K562 (cell line): ENCODE results near the gene SLC6A6. TPM values are rescaled to one million over a fixed set of nuclear protein-coding genes. Genes with fewer than 3 reads are reported as not detected.

Experiments
- ATAC-seq: fragments of 200-7000 bp; cut with Tn5 transposase; 3 replicates; pipeline ENCODE4 v1.9.1; 2020; ENCODE audit warnings: moderate library complexity
- BruUV-seq: library from RNA; stranded (reverse); fragments of 400-500 nt; replicated peaks from 2 replicates; lab custom pipeline; 2021; lab: Mats Ljungman, UMichigan
- CTCF ChIA-PET: fragments of 300-600 bp; formaldehyde crosslinking; extraction: SDS; loops from one replicate; lab custom pipeline; 2021; ENCODE audit warnings: low intra/inter-chr PET ratio; lab: Yijun Ruan, JAX
- POLR2A ChIA-PET: fragments of 300-600, 350-650 bp; sonication (Branson Sonifier 250); formaldehyde crosslinking; extraction: SDS; loops from one replicate; lab custom pipeline; 2021; ENCODE audit warnings: antibody characterized with exemption, inconsistent platforms; lab: Yijun Ruan, JAX
- DNase-seq, 4 experiments: peaks; one replicate each; pipeline versions ENCODE4 v3.0.0 to v3.0.0-alpha.2; 2011 to 2018; ENCODE audit warnings: low spot score in 3 of 4, mixed read lengths in 3 of 4; ENCODE audit errors: extremely low read depth in 1 of 4
- FAIRE-seq: peaks from 2 replicates; lab custom pipeline; 2011; peaks lifted over from hg19 to GRCh38; lab: Jason Lieb, UNC
- H2AFZ ChIP-seq: 2 replicates; pipeline ENCODE4 v1.6.0; 2011; ENCODE audit warnings: low read depth, low read length, control low read depth, inconsistent platforms
- H3K27ac ChIP-seq: fragments of 200-600 bp; 3 replicates; pipeline ENCODE4 v1.8.0; 2011; ENCODE audit warnings: low read depth, mild to moderate bottlenecking, control low read depth, inconsistent platforms, low read length, moderate library complexity, mixed read lengths; ENCODE audit errors: extremely low read depth
- H3K27me3 ChIP-seq, 2 experiments: fragments of 300-600 bp in 1 of 2; 2 replicates in 1 of 2; 3 replicates in 1 of 2; pipeline versions ENCODE4 v1.6.0 to v1.8.0; 2011; ENCODE audit warnings: inconsistent platforms in 2 of 2, low read length in 2 of 2, mild to moderate bottlenecking in 1 of 2, mixed read lengths in 1 of 2, moderate library complexity in 1 of 2; ENCODE audit not compliant: control insufficient read depth in 2 of 2, insufficient read depth in 2 of 2
- H3K36me3 ChIP-seq: fragments of 300-600 bp; 3 replicates; pipeline ENCODE4 v1.8.0; 2011; ENCODE audit warnings: mild to moderate bottlenecking, low read length, inconsistent platforms; ENCODE audit not compliant: control insufficient read depth, insufficient read depth
- H3K4me1 ChIP-seq, 2 experiments: fragments of 200-600 bp in 1 of 2; replicated peaks in 1 of 2; 2 replicates in 1 of 2; 3 replicates in 1 of 2; pipeline versions ENCODE4 v1.5.1 to v1.8.0; 2011; ENCODE audit warnings: inconsistent platforms in 2 of 2, low read length in 2 of 2, mild to moderate bottlenecking in 1 of 2, mixed read lengths in 1 of 2, moderate library complexity in 1 of 2; ENCODE audit not compliant: control insufficient read depth in 2 of 2, insufficient read depth in 2 of 2
- H3K4me2 ChIP-seq: 2 replicates; pipeline ENCODE4 v1.6.1; 2011; ENCODE audit warnings: low read length, control low read depth, inconsistent platforms, mixed read lengths; ENCODE audit not compliant: insufficient read depth
- H3K4me3 ChIP-seq: fragments of 200-600 bp; sonication (generic), shearing (Covaris generic); 2 replicates; pipeline ENCODE4 v1.5.1; 2016; ENCODE audit warnings: control low read depth, inconsistent platforms
- H3K79me2 ChIP-seq: fragments of 200-600 bp; 3 replicates; pipeline ENCODE4 v1.8.0; 2011; ENCODE audit warnings: low read length, inconsistent platforms; ENCODE audit not compliant: control insufficient read depth, insufficient read depth
- H3K9ac ChIP-seq, 2 experiments: 2 replicates each; pipeline versions ENCODE4 v1.6.0 to v1.6.1; 2011; ENCODE audit warnings: low read depth in 2 of 2, low read length in 2 of 2, control low read depth in 1 of 2, inconsistent platforms in 1 of 2, mild to moderate bottlenecking in 1 of 2, mixed read lengths in 1 of 2; ENCODE audit not compliant: insufficient read depth in 1 of 2
- H3K9me1 ChIP-seq: one replicate; pipeline ENCODE4 v1.6.0; 2011; ENCODE audit warnings: inconsistent platforms, mild to moderate bottlenecking, low read length, moderate library complexity; ENCODE audit not compliant: control insufficient read depth, insufficient read depth
- H3K9me3 ChIP-seq: replicated peaks from 2 replicates; pipeline ENCODE4 v1.5.1; 2011; ENCODE audit warnings: low read depth, low read length, inconsistent platforms; ENCODE audit not compliant: control insufficient read depth, insufficient read depth
- H4K20me1 ChIP-seq: replicated peaks from 2 replicates; pipeline ENCODE4 v1.6.1; 2011; ENCODE audit warnings: low read length, inconsistent platforms, mixed read lengths; ENCODE audit not compliant: control insufficient read depth, insufficient read depth
- ATF6 ChIP-seq: sonication (generic); formaldehyde crosslinking; IDR thresholded peaks from 2 replicates; pipeline ENCODE4 v1.4.0; 2020; ENCODE audit warnings: mild to moderate bottlenecking, missing genetic modification reagents
- ELF2 ChIP-seq: fragments of 250-450 bp; sonication (Bioruptor Pico); IDR thresholded peaks from 2 replicates; pipeline ENCODE4 v1.5.0; 2021; ENCODE audit warnings: mild to moderate bottlenecking
- ESRRA ChIP-seq: fragments of 450-650 bp; IDR thresholded peaks from 2 replicates; pipeline ENCODE4 v1.6.1; 2014; ENCODE audit warnings: low read depth, mild to moderate bottlenecking, moderate library complexity, borderline replicate concordance
- FOSL1 ChIP-seq: fragments of 200-800 bp; sonication (Bioruptor generic); conservative IDR thresholded peaks from 2 replicates; pipeline ENCODE4 v1.6.1; 2016; ENCODE audit warnings: missing genetic modification characterization, missing compliant biosample characterization
- MIER1 ChIP-seq: fragments of 450-650 bp; IDR thresholded peaks from 2 replicates; pipeline ENCODE4 v1.6.1; 2016; ENCODE audit warnings: antibody characterized with exemption, mild to moderate bottlenecking, low read depth
- NCOA2 ChIP-seq, 2 experiments: fragments of 450-650 bp; IDR thresholded peaks; 2 replicates each; pipeline ENCODE4 v1.6.1; 2018; ENCODE audit warnings: mild to moderate bottlenecking in 2 of 2, moderate library complexity in 1 of 2; ENCODE audit not compliant: partially characterized antibody in 2 of 2
- NUFIP1 ChIP-seq: fragments of 450-650 bp; IDR thresholded peaks from 2 replicates; pipeline ENCODE4 v1.6.1; 2018; ENCODE audit not compliant: partially characterized antibody
- XRCC4 ChIP-seq: IDR thresholded peaks from one replicate; pipeline ENCODE4 v1.6.1; 2011; ENCODE audit not compliant: insufficient read depth, insufficient read length; ENCODE audit errors: extremely low read depth
- ZBTB43 ChIP-seq: sonication (generic); formaldehyde crosslinking; IDR thresholded peaks from 2 replicates; pipeline ENCODE4 v1.8.0; 2023; ENCODE audit warnings: mild to moderate bottlenecking, missing genetic modification reagents
- ZNF253 ChIP-seq: fragments of 250-450 bp; sonication (Bioruptor Pico); conservative IDR thresholded peaks from 2 replicates; pipeline ENCODE4 v1.6.1; 2021; ENCODE audit warnings: mild to moderate bottlenecking
- WGBS: fragments of 100-300 bp; shearing (Covaris generic); methylation state at CpG from one replicate; pipeline ENCODE4 v1.1.6; 2016; ENCODE audit warnings: low coverage, mixed read lengths; ENCODE audit not compliant: insufficient coverage; ENCODE audit errors: missing lambda C conversion rate; 5-methylcytosine and 5-hydroxymethylcytosine counted together
- in situ Hi-C: fragments of 300-500 bp; cut with MboI; formaldehyde crosslinking; loops from 4 replicates; pipeline ENCODE4 v1.15.0; 2018; ENCODE audit warnings: inconsistent platforms, mixed read lengths
- intact Hi-C: fragments of 100-400 bp; cut with micrococcal nuclease; formaldehyde crosslinking; loops from 2 replicates; pipeline ENCODE4 v1.14.2; 2022
- polyA plus RNA-seq, 8 experiments: library from polyadenylated mRNA; depleted of rRNA in 4 of 8; stranded (reverse) in 5 of 8; unstranded in 3 of 8; fragments of >200 nt; fragmentation: Nextera tagmentation in 2 of 8; fragmentation: Illumina TruSeq in 1 of 8; extraction: Ambion mirVana in 2 of 8; extraction: Trizol in 1 of 8; gene quantifications; 2 replicates each; pipeline versions ENCODE4 v1.2.1 to v1.2.3, GENCODE V29; 2011 to 2014; ENCODE audit warnings: inconsistent platforms in 1 of 8, missing spikeins in 1 of 8
- total RNA-seq, 7 experiments: library from RNA; depleted of rRNA in 6 of 7; stranded (reverse); fragments of >200 nt in 6 of 7; fragmentation: Illumina TruSeq in 2 of 7; extraction: Trizol in 2 of 7; gene quantifications; 2 replicates each; pipeline versions ENCODE4 v1.2.1 to v1.2.3, GENCODE V29; 2011 to 2021; ENCODE audit warnings: low replicate concordance in 1 of 7
- TF ChIP-seq, protein P1 (sequence below): sonication (generic); formaldehyde crosslinking; IDR thresholded peaks from 2 replicates; pipeline ENCODE4 v1.8.0; 2022; ENCODE audit warnings: missing genetic modification reagents, mild to moderate bottlenecking, borderline replicate concordance
- TF ChIP-seq, protein P2 (sequence below), 2 experiments: IDR thresholded peaks; 2 replicates each; pipeline ENCODE4 v1.6.1; 2011; ENCODE audit warnings: borderline replicate concordance in 1 of 2, control low read depth in 1 of 2, low read depth in 1 of 2, low read length in 1 of 2, mild to moderate bottlenecking in 1 of 2, mixed read lengths in 1 of 2, moderate library complexity in 1 of 2; ENCODE audit not compliant: insufficient read depth in 1 of 2, insufficient read length in 1 of 2, poor library complexity in 1 of 2, severe bottlenecking in 1 of 2; ENCODE audit errors: extremely low read depth in 1 of 2

The SLC6A6 gene
- total and polyA plus RNA-seq, 9 of the 15 experiments (the other 6 are each of a cell fraction or from before 2014, with no cell fraction given), result 12.3 to 203 (median 93.2) TPM

- H3K9me1 ChIP-seq, result peaks cover 4% of the 10 kb centered on the region
- H3K9ac ChIP-seq, result peak overlapping the region; percentile 87 to 94
- BruUV-seq, result TSS peak; percentile 99
- peak overlapping the region; percentile 86 for H3K4me2 ChIP-seq
- H3K4me1 ChIP-seq, result peaks cover 64 to 73% of the 10 kb centered on the region in 2 experiments
- H3K27me3 ChIP-seq, result no peaks in the 10 kb centered on the region
- ChIA-PET POLR2A (interaction anchor here (0.7 kb wide), 1 partner anchor 71 kb away, joined by 3 read pairs; no protein-coding TSS in a partner anchor), CTCF (interaction anchor here (0.7 kb wide), 1 partner anchor 102 kb away, joined by 3 read pairs; no protein-coding TSS in a partner anchor)
- peak overlapping the region; percentile 2 for H2AFZ ChIP-seq
- WGBS, result 4% methylated on average over 6 of the region's 6 CpGs
- FAIRE-seq (peak; percentile 99), ATAC-seq (peak; percentile 95), DNase-seq (peak; percentile 86 to 97 (median 91))
- no peaks in the 10 kb centered on the region for H3K9me3 ChIP-seq
- peak overlapping the region; percentile 100 for H3K27ac ChIP-seq
- peaks cover 99% of the 10 kb centered on the region for H3K79me2 ChIP-seq
- H4K20me1 ChIP-seq, result peaks cover 3% of the 10 kb centered on the region
- 0 out of 2 replicates have a peak overlapping the region, but pooled peaks have one; percentile 3 for H3K4me3 ChIP-seq
- intact Hi-C loops (loop anchor here (1.0 kb wide), 1 partner anchor 22 kb away; no protein-coding TSS in a partner anchor), in situ Hi-C loops (no loop called here)
- peaks cover 96% of the 10 kb centered on the region for H3K36me3 ChIP-seq
- TF ChIP-seq ESRRA, result peak; percentile 99
- no peak for TF ChIP-seq NCOA2 (IDR thresholded peaks at IDR 0.05; ENCODE audit: partially characterized antibody in 2 of 2)
- no peak for TF ChIP-seq ZBTB43
- no peak for TF ChIP-seq XRCC4
- TF ChIP-seq, protein P1, sequence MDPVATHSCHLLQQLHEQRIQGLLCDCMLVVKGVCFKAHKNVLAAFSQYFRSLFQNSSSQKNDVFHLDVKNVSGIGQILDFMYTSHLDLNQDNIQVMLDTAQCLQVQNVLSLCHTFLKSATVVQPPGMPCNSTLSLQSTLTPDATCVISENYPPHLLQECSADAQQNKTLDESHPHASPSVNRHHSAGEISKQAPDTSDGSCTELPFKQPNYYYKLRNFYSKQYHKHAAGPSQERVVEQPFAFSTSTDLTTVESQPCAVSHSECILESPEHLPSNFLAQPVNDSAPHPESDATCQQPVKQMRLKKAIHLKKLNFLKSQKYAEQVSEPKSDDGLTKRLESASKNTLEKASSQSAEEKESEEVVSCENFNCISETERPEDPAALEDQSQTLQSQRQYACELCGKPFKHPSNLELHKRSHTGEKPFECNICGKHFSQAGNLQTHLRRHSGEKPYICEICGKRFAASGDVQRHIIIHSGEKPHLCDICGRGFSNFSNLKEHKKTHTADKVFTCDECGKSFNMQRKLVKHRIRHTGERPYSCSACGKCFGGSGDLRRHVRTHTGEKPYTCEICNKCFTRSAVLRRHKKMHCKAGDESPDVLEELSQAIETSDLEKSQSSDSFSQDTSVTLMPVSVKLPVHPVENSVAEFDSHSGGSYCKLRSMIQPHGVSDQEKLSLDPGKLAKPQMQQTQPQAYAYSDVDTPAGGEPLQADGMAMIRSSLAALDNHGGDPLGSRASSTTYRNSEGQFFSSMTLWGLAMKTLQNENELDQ (CRISPR knock-in tag), result no peak
- no peak for TF ChIP-seq ATF6 (CRISPR knock-in tag)
- TF ChIP-seq, protein P2, sequence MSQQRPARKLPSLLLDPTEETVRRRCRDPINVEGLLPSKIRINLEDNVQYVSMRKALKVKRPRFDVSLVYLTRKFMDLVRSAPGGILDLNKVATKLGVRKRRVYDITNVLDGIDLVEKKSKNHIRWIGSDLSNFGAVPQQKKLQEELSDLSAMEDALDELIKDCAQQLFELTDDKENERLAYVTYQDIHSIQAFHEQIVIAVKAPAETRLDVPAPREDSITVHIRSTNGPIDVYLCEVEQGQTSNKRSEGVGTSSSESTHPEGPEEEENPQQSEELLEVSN (IDR thresholded peaks at IDR 0.05; ENCODE audit: borderline replicate concordance in 1 of 2, extremely low read depth in 1 of 2, insufficient read depth in 1 of 2, insufficient read length in 1 of 2, low read depth in 1 of 2, low read length in 1 of 2, poor library complexity in 1 of 2, severe bottlenecking in 1 of 2), result peak; percentile 49 to 62
- peak; percentile 94 for TF ChIP-seq FOSL1
- TF ChIP-seq NUFIP1, result no peak
- TF ChIP-seq MIER1, result no peak
- TF ChIP-seq ZNF253 (CRISPR knock-in tag), result 0 out of 2 replicates have a peak, but pooled peaks have one; percentile 53
- peak; percentile 65; the same call in 1 of the 2 replicates for TF ChIP-seq ELF2 (CRISPR knock-in tag)
Observed at GRCh38 chr3:14410503-14411165, 8.2 kb downstream of the SLC6A6 start.
